ENCODE results near the gene TEKT5.

- no peak for TF ChIP-seq CTCF (IDR thresholded peaks at IDR 0.05; ENCODE audit: low read length)
- TF ChIP-seq EZH2 (optimal IDR thresholded peaks at IDR 0.05; ENCODE audit: low read depth, low read length) = no peak
- TF ChIP-seq EZH2phosphoT487 (IDR thresholded peaks at IDR 0.05; ENCODE audit: low read length) = no peak
Observed at GRCh38 chr16:10642964-10643363, 51.8 kb downstream of the TEKT5 start.
